ENCODE data around the gene AFAP1L1. TPM values are rescaled to one million over a fixed set of nuclear protein-coding genes. Genes with fewer than 3 reads are reported as not detected.

Gene AFAP1L1
- total and polyA plus RNA-seq, 9 of the 15 experiments (the other 6 are each of a cell fraction or from before 2014, with no cell fraction given): 0.01 to 0.12 (median 0.03) TPM; not detected in 4

DNA sequence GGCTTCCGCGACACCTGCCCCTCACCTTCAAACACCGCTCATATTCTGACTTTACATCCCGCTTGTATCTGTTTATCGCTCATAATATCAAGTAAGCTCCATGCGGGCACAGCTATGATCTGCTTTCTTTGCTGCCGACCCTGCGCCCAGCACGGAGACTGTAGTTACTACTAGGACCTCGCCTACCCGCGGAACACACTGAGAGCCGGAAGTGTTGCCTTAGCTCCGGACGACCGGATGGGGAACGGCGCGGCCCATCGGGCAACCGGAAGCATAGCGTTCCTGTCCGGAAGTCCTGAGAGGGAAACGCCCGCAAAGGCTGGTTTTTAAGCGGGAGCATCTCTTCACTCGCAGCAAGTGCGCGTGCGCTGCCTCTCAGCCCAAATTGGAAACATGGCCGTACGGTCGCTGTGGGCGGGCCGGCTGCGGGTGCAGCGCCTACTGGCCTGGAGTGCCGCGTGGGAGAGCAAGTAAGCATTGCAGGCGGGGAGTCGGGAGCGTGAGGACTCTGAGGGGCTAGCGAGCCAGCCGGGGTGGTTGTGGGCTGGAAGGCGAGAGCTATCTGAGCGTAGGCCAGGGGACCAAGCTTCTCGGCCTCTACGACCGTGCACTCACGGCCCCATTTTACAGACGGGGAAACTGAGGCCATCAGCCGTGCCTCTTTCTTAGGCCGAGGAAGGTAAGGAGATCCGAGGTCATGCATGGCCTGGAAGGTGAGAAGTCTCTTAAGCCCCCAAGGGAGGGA, 73.7 kb downstream of the AFAP1L1 start, which contains the start of gene GRPEL2 (continued):
- TF ChIP-seq, protein P1, sequence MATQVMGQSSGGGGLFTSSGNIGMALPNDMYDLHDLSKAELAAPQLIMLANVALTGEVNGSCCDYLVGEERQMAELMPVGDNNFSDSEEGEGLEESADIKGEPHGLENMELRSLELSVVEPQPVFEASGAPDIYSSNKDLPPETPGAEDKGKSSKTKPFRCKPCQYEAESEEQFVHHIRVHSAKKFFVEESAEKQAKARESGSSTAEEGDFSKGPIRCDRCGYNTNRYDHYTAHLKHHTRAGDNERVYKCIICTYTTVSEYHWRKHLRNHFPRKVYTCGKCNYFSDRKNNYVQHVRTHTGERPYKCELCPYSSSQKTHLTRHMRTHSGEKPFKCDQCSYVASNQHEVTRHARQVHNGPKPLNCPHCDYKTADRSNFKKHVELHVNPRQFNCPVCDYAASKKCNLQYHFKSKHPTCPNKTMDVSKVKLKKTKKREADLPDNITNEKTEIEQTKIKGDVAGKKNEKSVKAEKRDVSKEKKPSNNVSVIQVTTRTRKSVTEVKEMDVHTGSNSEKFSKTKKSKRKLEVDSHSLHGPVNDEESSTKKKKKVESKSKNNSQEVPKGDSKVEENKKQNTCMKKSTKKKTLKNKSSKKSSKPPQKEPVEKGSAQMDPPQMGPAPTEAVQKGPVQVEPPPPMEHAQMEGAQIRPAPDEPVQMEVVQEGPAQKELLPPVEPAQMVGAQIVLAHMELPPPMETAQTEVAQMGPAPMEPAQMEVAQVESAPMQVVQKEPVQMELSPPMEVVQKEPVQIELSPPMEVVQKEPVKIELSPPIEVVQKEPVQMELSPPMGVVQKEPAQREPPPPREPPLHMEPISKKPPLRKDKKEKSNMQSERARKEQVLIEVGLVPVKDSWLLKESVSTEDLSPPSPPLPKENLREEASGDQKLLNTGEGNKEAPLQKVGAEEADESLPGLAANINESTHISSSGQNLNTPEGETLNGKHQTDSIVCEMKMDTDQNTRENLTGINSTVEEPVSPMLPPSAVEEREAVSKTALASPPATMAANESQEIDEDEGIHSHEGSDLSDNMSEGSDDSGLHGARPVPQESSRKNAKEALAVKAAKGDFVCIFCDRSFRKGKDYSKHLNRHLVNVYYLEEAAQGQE (IDR thresholded peaks at IDR 0.05; ENCODE audit: borderline replicate concordance): no peak
- TF ChIP-seq, protein P1 (CRISPR knock-in tag; IDR thresholded peaks at IDR 0.05; ENCODE audit: low read depth): peak; percentile 21; the same call in 1 of the 2 replicates
- no peak for TF ChIP-seq ZNF408 (CRISPR knock-in tag; IDR thresholded peaks at IDR 0.05; ENCODE audit: low read depth)
- TF ChIP-seq, protein P2, sequence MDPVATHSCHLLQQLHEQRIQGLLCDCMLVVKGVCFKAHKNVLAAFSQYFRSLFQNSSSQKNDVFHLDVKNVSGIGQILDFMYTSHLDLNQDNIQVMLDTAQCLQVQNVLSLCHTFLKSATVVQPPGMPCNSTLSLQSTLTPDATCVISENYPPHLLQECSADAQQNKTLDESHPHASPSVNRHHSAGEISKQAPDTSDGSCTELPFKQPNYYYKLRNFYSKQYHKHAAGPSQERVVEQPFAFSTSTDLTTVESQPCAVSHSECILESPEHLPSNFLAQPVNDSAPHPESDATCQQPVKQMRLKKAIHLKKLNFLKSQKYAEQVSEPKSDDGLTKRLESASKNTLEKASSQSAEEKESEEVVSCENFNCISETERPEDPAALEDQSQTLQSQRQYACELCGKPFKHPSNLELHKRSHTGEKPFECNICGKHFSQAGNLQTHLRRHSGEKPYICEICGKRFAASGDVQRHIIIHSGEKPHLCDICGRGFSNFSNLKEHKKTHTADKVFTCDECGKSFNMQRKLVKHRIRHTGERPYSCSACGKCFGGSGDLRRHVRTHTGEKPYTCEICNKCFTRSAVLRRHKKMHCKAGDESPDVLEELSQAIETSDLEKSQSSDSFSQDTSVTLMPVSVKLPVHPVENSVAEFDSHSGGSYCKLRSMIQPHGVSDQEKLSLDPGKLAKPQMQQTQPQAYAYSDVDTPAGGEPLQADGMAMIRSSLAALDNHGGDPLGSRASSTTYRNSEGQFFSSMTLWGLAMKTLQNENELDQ (CRISPR knock-in tag; IDR thresholded peaks at IDR 0.05; ENCODE audit: borderline replicate concordance): peak; percentile 65; the same call in 1 of the 2 replicates
- TF ChIP-seq, protein P3, sequence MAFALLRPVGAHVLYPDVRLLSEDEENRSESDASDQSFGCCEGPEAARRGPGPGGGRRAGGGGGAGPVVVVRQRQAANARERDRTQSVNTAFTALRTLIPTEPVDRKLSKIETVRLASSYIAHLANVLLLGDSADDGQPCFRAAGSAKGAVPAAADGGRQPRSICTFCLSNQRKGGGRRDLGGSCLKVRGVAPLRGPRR (CRISPR knock-in tag; IDR thresholded peaks at IDR 0.05): no peak
- no peak for TF ChIP-seq MXI1 (IDR thresholded peaks at IDR 0.05; ENCODE audit: low read depth, low read length)
- no peak for TF ChIP-seq TFAM (CRISPR knock-in tag; conservative IDR thresholded peaks at IDR 0.05)
- TF ChIP-seq, protein P4, sequence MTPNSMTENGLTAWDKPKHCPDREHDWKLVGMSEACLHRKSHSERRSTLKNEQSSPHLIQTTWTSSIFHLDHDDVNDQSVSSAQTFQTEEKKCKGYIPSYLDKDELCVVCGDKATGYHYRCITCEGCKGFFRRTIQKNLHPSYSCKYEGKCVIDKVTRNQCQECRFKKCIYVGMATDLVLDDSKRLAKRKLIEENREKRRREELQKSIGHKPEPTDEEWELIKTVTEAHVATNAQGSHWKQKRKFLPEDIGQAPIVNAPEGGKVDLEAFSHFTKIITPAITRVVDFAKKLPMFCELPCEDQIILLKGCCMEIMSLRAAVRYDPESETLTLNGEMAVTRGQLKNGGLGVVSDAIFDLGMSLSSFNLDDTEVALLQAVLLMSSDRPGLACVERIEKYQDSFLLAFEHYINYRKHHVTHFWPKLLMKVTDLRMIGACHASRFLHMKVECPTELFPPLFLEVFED (CRISPR knock-in tag; conservative IDR thresholded peaks at IDR 0.05): no peak
- peak; percentile 31 for TF ChIP-seq SMAD1 (IDR thresholded peaks at IDR 0.05; ENCODE audit: low read depth, low read length, partially characterized antibody)
- TF ChIP-seq, protein P5, sequence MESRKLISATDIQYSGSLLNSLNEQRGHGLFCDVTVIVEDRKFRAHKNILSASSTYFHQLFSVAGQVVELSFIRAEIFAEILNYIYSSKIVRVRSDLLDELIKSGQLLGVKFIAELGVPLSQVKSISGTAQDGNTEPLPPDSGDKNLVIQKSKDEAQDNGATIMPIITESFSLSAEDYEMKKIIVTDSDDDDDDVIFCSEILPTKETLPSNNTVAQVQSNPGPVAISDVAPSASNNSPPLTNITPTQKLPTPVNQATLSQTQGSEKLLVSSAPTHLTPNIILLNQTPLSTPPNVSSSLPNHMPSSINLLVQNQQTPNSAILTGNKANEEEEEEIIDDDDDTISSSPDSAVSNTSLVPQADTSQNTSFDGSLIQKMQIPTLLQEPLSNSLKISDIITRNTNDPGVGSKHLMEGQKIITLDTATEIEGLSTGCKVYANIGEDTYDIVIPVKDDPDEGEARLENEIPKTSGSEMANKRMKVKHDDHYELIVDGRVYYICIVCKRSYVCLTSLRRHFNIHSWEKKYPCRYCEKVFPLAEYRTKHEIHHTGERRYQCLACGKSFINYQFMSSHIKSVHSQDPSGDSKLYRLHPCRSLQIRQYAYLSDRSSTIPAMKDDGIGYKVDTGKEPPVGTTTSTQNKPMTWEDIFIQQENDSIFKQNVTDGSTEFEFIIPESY (CRISPR knock-in tag; IDR thresholded peaks at IDR 0.05): no peak; the same call in 1 of the 2 replicates
- TF ChIP-seq CAMTA2 (CRISPR knock-in tag; conservative IDR thresholded peaks at IDR 0.05): no peak
- no peak for TF ChIP-seq ZNF354B (CRISPR knock-in tag; IDR thresholded peaks at IDR 0.05)

All from K562 (cell line).